Neuron (in vitro differentiated cells): ENCODE data around the gene WDR6.

Source experiments
- H2AFZ ChIP-seq: one replicate; pipeline ENCODE4 v1.6.1; 2013; ENCODE audit warnings: low read depth, mild to moderate bottlenecking, inconsistent platforms, low read length, moderate library complexity
- H3K27me3 ChIP-seq: one replicate; pipeline ENCODE4 v1.6.1; 2013; ENCODE audit warnings: low read length; ENCODE audit not compliant: insufficient read depth
- H3K36me3 ChIP-seq: one replicate; pipeline ENCODE4 v1.6.1; 2013; ENCODE audit warnings: low read length; ENCODE audit not compliant: insufficient read depth
- H3K4me1 ChIP-seq: one replicate; pipeline ENCODE4 v1.6.1; 2013; ENCODE audit warnings: low read length; ENCODE audit not compliant: insufficient read depth
- H3K4me3 ChIP-seq: 2 replicates; pipeline ENCODE4 v1.5.1; 2013; ENCODE audit warnings: mild to moderate bottlenecking, low read length, moderate library complexity
- H3K9me3 ChIP-seq: one replicate; pipeline ENCODE4 v1.6.1; 2013; ENCODE audit warnings: low read length

The WDR6 gene

DNA sequence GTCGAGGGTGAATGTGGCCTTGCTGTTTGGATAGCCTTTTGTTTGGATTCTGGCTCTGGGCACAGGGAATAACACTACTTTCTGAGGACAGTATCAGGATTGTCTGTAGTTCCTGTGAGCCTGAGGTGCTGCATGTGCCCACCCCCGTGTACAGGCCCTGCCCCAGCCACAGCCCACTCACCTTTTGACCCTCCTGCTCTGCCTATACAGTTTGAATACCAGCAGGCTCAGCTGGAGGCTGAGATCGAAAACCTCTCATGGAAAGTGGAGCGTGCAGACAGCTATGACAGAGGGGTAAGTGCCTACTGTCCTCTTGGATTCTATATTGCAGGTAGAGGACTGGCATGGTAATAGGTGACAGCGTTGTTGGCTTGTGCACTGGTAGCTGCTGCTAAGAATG is 24.5 kb upstream of the WDR6 start:
- H3K27me3 ChIP-seq: no peaks in the 10 kb centered on the region
- H3K4me1 ChIP-seq: no peaks in the 10 kb centered on the region
- H3K9me3 ChIP-seq: no peaks in the 10 kb centered on the region
- H3K36me3 ChIP-seq: peaks cover 61% of the 10 kb centered on the region
- H2AFZ ChIP-seq: no peak overlapping the region
- H3K4me3 ChIP-seq: no peak overlapping the region

DNA sequence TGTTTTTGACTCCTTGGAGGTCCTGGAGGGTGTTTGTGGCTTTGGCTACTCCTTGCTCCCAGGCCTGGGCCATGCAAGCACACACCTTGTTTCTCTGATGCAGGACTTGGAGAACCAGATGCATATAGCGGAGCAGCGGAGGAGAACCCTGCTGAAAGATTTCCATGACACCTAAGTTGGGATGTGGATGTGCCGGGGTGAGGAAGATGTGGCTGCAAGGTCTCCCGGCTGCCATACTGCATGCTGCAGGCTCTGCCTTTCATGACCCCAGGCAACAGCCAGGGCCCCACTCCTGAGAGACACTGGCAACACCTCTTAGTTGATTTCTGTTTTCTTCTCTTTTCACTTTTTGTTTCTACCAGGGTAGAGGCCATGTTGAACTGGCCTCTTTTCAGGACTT is 24.1 kb upstream of the WDR6 start:
- Histone ChIP-seq H3K9me3 (no peaks in the 10 kb centered on the region), H3K4me1 (no peaks in the 10 kb centered on the region), H3K36me3 (peaks cover 58% of the 10 kb centered on the region), H3K27me3 (no peaks in the 10 kb centered on the region), H2AFZ (no peak overlapping the region), H3K4me3 (no peak overlapping the region)

DNA sequence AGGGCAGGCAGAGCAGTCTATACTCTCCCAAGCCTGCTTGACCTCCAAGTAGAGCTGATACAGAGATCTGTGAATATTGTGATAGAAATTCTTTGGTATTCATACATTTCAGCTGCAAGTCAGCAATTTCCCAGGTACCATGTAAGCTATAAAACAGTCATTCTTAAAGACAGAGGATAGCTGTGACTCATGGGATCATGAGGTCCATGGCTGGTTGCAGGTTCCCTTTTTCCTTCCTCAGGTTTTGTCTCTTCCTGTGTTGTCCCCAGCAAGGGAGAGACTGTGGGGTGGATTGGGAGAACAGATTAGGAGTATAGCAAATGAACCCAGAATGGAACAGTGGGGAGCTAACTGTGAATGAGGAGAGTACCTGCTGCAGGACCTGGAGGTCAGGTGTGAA is 22.5 kb upstream of the WDR6 start:
- H3K27me3 ChIP-seq: no peaks in the 10 kb centered on the region
- H3K4me3 ChIP-seq: no peak overlapping the region
- no peak overlapping the region for H2AFZ ChIP-seq
- peaks cover 47% of the 10 kb centered on the region for H3K36me3 ChIP-seq
- H3K4me1 ChIP-seq: peaks cover 8% of the 10 kb centered on the region
- no peaks in the 10 kb centered on the region for H3K9me3 ChIP-seq

DNA sequence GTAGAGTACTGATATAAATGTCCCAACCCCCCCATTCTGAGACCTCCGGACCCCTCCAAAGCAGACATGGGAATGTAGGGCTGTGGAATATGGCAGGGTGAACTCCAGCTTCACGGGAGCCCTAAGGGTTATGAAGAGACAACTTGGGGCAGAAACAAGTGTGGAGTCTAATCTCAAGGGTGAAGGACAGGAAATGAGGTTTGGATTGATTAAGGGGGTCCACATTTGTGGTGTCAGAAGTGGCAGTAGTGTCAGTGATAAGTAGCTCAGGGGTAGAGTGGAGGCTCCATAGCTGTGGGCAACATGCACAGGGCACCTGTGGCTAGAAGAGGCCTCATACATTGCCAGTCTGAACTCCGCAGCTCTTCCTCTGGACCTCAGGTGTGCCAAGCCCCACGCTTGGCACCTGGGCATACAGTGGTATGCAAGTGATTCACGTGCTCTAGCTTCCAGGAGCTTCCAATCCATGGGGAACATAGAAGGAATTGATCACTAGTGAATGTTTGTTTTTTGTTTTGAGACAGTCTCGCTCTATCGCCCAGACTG is 21.3 kb upstream of the WDR6 start:
- Histone ChIP-seq H3K9me3 (no peaks in the 10 kb centered on the region), H3K27me3 (no peaks in the 10 kb centered on the region), H2AFZ (no peak overlapping the region), H3K4me3 (no peak overlapping the region), H3K4me1 (peaks cover 9% of the 10 kb centered on the region), H3K36me3 (peaks cover 38% of the 10 kb centered on the region)

DNA sequence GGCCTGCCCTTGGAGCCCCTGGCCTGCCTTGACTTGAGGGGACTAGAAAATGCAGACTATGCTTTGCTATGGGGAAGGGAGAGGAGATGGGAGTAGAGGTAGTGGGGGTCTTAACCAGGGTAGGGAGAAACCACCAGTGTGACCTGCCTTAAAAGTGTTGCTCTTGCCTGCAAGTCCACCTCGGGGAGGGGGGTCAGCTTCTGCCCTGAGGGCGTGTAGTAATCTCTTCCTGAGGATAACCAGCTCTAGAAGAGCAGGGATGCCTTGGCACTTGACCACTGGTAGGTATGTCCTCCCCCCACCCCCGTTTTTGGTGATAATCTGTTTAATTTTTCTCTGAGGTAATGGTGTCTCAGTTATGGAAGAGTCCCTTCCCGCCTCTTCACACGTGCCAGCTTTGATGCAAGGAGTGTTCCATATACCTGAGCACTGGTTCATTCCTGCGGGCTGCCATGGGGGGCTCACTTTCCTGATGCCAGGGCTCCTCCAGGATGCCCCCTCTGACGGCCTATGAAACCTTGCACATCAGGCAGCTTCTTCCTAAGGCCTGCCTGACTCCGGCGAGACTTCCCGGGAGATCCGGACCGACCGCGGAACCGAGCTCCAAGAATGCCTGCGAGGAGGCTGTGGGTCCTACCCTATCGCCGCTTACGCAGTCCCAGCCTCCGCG is 17.9 kb upstream of the WDR6 start:
- H3K9me3 ChIP-seq: no peaks in the 10 kb centered on the region

DNA sequence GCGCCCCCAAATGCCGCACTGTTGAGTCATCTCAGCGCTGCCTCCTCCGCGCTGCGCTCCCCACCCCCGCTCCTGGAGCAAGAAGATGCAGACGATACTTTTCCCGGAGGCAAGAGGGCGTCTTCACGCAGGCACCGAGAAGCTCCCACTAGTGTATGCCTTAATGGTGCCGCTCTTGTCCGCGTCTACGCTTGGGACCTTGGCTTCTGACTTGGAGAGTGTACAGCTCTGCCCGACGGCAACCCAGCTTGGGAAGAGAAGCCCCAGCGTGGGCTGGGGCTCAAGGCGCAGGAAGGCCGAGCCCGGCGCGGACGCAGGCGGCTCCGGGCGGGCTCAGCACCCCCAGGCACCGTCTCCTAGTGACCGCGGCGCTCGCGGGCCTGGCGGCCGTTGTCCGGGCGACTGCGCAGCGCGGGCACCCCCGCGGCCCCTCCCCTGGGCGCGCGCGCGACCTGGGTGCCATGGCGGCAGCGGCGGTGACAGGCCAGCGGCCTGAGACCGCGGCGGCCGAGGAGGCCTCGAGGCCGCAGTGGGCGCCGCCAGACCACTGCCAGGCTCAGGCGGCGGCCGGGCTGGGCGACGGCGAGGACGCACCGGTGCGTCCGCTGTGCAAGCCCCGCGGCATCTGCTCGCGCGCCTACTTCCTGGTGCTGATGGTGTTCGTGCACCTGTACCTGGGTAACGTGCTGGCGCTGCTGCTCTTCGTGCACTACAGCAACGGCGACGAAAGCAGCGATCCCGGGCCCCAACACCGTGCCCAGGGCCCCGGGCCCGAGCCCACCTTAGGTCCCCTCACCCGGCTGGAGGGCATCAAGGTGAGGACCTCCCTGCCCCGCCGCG is 17.2 kb upstream of the WDR6 start, which contains the start of gene P4HTM:
TSS of gene P4HTM (plus strand) at position 446 of the 840 bp plus-strand sequence. CDS start at position 462, 16 bp downstream.
- H3K36me3 ChIP-seq: peaks cover 11% of the 10 kb centered on the region
- peak within 1 kb of the TSS; percentile 65 for H3K4me3 ChIP-seq
- H3K9me3 ChIP-seq: no peaks in the 10 kb centered on the region
- peaks cover 19% of the 10 kb centered on the region for H3K4me1 ChIP-seq
- no peaks in the 10 kb centered on the region for H3K27me3 ChIP-seq
- H2AFZ ChIP-seq: peak within 1 kb of the TSS; percentile 53

More for the DNA sequence above, 17.9 kb upstream of the WDR6 start:
- Histone ChIP-seq H3K4me1 (peaks cover 19% of the 10 kb centered on the region), H3K36me3 (peaks cover 15% of the 10 kb centered on the region), H3K27me3 (no peaks in the 10 kb centered on the region), H2AFZ (peak overlapping the region; percentile 53), H3K4me3 (peak overlapping the region; percentile 65)

DNA sequence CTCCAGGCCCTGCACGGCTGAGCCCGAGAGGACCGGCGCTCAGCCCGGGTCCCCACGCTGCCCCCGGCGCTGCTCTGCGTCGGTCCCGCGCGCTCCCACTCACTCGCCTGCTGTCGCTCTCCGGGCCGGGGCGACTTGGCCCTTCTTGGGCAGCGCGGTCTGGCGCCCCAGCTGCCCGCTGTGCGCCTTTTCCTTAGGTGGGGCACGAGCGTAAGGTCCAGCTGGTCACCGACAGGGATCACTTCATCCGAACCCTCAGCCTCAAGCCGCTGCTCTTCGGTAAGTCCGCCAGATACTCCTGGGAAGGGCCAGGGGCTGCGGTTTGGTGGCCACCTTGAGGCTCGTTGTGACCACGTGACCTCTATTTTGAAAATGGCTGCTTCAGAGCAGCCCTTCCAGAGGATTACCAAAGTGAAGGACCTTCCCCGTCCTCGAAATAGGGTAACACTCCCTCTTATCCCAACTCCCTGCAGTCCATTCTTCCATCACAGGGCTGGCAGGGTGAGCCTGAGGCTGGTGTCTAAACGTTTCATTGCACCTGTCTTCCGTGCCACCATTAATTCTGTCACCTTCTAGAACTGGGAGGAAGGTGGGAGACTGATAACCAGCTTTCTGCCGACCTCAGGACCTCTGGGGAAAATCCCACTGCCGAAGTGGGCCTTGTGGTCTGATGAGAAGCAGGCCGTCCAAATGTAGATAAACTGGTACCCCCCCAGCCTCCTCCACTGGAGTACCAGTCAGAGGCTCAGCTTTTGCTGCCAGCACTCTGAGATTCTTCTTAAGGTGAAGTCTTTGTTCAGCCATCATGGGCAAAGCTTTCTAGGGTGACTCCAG is 16.3 kb upstream of the WDR6 start:
- Histone ChIP-seq H3K4me3 (peak overlapping the region; percentile 65), H3K27me3 (no peaks in the 10 kb centered on the region), H3K4me1 (peaks cover 19% of the 10 kb centered on the region), H3K9me3 (no peaks in the 10 kb centered on the region), H3K36me3 (peaks cover 5% of the 10 kb centered on the region), H2AFZ (peak overlapping the region; percentile 53)

DNA sequence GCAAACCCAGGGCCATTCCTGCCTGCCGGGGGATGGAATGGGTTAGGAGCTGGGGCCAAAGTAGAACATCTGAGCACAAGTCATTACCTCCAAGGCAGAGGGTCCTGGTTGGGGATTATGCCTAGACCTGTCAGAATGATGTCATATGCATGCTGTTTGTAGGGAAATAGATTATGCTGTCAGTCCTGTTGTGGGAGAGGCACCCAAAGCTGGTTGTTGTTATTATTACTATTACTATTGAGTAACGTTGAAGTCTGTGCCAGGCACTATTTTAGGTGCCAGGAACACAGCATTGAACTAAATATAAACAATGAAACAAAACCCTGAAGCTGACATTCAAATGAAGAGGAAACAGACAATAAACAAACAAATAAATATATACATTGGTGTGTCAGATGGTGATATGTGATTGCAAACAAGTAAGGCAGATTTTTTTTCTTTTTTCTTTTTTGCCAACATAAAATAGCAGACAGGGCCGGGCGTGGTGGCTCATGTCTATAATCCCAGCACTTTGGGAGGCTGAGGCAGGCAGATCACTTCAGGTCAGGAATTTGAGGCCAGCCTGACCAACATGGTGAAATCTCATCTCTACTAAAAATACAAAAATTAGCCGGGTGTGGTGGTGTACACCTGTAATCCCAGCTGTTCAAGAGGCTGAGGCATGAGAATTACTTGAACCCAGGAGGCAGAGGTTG is 15.2 kb upstream of the WDR6 start:
- Histone ChIP-seq H3K9me3 (no peaks in the 10 kb centered on the region), H2AFZ (no peak overlapping the region), H3K4me3 (no peak overlapping the region), H3K27me3 (no peaks in the 10 kb centered on the region), H3K4me1 (peaks cover 23% of the 10 kb centered on the region), H3K36me3 (peaks cover 5% of the 10 kb centered on the region)

DNA sequence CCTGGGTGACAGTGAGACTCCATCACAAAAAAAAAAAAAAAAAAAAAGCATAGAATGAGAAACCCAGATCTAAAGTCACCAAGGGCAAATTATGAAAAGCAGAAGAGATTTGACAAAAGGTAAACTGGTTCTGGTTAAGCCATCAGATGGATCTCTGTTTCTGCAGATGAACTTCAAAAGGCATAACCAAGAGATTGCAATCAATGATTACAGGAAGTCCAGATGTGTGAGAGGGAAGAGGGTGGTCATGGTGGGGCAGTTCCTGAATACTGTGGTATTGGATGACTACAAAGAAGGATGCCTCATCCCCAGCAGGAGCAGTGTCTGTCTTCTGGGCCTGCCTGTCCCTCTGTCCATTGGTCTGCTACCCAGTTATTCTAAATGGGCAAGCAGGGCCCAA is 13.4 kb upstream of the WDR6 start:
- Histone ChIP-seq H3K4me3 (no peak overlapping the region), H3K27me3 (no peaks in the 10 kb centered on the region), H2AFZ (no peak overlapping the region), H3K9me3 (no peaks in the 10 kb centered on the region), H3K4me1 (peaks cover 41% of the 10 kb centered on the region), H3K36me3 (peaks cover 5% of the 10 kb centered on the region)

DNA sequence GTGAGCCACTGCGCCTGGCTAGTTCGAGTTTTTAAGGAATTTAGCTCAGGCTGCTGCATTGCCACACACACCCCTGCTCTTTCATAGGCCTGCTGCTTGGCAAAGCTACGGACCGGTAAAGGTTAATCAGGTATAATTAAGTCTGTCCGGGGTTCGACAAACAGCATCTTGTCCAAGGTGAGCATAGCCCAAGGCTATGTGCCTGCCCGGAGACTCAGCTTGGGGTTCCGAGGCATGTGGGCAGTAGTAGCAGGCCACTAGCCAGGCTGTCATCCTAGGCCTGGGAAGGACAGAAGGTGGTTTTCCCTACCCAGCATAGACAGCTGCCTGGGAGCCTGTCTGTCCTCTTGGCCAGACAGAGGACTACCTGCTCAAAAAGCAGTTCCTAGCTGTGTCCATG is 10.6 kb upstream of the WDR6 start:
- Histone ChIP-seq H3K9me3 (no peaks in the 10 kb centered on the region), H3K36me3 (peaks cover 5% of the 10 kb centered on the region), H3K4me1 (peaks cover 36% of the 10 kb centered on the region), H2AFZ (no peak overlapping the region), H3K4me3 (no peak overlapping the region), H3K27me3 (no peaks in the 10 kb centered on the region)

DNA sequence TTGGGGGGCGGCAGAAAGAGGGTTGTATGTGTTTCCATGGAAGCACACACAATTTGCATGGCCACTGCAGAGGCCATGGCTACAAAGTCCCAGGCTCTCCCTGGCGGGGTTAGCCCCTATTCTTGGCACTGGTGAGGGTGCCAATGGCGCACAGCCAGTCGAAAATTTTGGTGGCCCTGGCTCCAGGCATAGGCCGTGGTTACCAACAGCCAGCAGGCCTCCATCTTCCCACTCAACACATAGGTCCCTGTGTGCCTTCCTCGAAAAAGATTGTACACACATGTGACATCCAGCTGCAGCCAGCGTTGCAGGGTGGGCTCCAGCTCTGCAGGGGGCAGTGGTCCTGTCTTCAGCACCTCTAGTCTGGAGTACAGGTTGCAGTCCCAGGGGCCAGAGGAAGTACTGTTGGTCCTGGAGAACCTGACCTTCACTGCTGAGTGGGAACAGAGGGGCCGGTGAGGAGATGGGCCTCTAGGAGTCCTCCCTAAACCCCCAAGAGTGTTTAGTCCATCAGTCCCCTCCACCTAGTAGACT is 10.0 kb upstream of the WDR6 start:
- no peak overlapping the region for H3K4me3 ChIP-seq
- no peak overlapping the region for H2AFZ ChIP-seq

More for the DNA sequence above, 10.0 kb upstream of the WDR6 start:
- Histone ChIP-seq H3K9me3 (no peaks in the 10 kb centered on the region), H3K36me3 (peaks cover 5% of the 10 kb centered on the region), H3K27me3 (no peaks in the 10 kb centered on the region), H3K4me1 (peaks cover 34% of the 10 kb centered on the region)
